ENCODE data around the gene SLC25A48. TPM values are rescaled to one million over a fixed set of nuclear protein-coding genes. Genes with fewer than 3 reads are reported as not detected.

SLC25A48 gene
- total RNA-seq, 2 experiments from 2014 or later, result not detected

DNA sequence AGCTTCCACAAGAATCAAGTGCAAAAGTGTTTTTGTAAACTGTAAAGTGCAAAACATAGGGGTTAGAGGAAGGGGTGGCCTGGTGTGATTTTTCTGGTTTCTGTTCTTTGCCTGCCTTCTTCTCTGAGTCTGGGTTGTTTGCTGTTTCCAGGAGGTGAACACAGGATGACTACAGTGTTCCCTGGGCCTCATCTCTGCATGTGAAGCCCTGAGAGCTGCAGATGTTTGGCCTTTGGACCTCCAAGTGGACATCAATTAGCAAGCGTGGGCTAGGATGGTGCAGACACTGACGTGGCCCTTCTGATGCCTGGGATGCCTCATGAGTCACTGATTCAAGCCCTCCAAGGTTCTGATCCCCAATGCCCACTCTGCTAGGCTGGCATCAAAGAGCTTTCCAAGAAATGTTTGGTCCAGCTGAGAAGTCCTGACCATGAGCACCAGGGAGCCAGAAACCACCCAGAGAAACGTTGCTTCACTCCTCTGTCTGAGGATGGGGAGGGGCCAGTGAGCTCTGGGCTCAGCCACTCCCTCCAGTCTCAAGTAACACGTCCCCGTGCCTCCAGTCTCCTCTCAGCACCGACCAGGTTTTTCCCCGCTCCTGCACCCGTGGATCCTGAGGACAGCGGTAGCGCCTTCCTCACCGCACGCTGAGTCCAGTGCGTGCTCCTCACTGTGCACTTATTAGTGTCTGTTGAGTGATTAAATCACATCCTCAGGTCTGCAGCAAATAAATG, 53.6 kb downstream of the SLC25A48 start:
- no peak overlapping the region for H3K4me2 ChIP-seq (ENCODE audit: low read length)
- ChIA-PET CTCF (ENCODE audit: unreplicated experiment) (no interaction called here), POLR2A (no interaction called here)

DNA sequence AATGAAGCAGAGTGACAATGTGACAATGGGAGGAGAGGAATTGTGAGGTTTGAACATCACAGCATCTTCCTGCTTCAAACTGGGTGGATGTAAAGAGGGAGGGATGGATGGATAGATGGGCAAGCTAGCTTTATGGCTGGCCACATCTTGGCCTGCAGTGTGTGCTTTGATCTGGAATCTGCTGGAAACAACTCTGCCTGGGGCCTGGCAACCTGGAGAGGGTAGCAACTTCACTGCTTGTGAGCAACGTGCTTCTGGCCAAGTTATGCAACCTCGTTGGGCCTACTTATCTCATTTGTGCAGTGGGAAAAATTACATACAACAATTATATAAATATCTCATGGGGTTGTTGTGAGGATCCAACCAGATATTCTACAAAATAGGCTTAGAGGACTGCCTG, 55.8 kb downstream of the SLC25A48 start:
- CTCF ChIA-PET (ENCODE audit: unreplicated experiment), result no interaction called here
- POLR2A ChIA-PET, result interaction anchor here (1.4 kb wide), 1 partner anchor 18 kb away, joined by 4 read pairs; no protein-coding TSS in a partner anchor
- TF ChIP-seq CTCF (conservative IDR thresholded peaks at IDR 0.05; ENCODE audit: low read length) (no peak), EZH2phosphoT487 (IDR thresholded peaks at IDR 0.05; ENCODE audit: borderline replicate concordance, low read depth, low read length) (no peak)

More for the DNA sequence above, 53.6 kb downstream of the SLC25A48 start:
- Histone ChIP-seq H3K4me1 (ENCODE audit: insufficient read depth, low read length, poor library complexity, severe bottlenecking) (no peaks in the 10 kb centered on the region), H3K9me3 (ENCODE audit: low read length) (no peaks in the 10 kb centered on the region), H3K36me3 (ENCODE audit: insufficient read depth, low read length) (no peaks in the 10 kb centered on the region), H3K27ac (ENCODE audit: low read depth, low read length, poor library complexity, severe bottlenecking) (no peak overlapping the region), H3K79me2 (ENCODE audit: insufficient read depth, low read depth, low read length) (no peaks in the 10 kb centered on the region), H2AFZ (ENCODE audit: low read length) (peak overlapping the region; percentile 27; the same call in 1 of the 2 replicates), H3K9me2 (ENCODE audit: insufficient read depth, low read length) (no peaks in the 10 kb centered on the region), H3K4me3 (ENCODE audit: low read depth, low read length, poor library complexity, severe bottlenecking) (no peak overlapping the region), H4K20me1 (ENCODE audit: insufficient read depth, low read length) (no peaks in the 10 kb centered on the region)
- DNase-seq (ENCODE audit: low spot score), result no peak
- intact Hi-C loops (cut with micrococcal nuclease; ENCODE audit: unreplicated experiment), result loop anchor here (1.0 to 10.0 kb wide), 7 partner anchors 57 to 887 kb away; no protein-coding TSS in a partner anchor
- no peak for TF ChIP-seq EZH2phosphoT487 (IDR thresholded peaks at IDR 0.05; ENCODE audit: borderline replicate concordance, low read depth, low read length)
- TF ChIP-seq CTCF (conservative IDR thresholded peaks at IDR 0.05; ENCODE audit: low read length), result no peak
- no TSS peak for BruUV-seq (replicated peaks)

GRCh38 chr5:135890867-135891266, 56.4 kb downstream of the SLC25A48 start:
- Histone ChIP-seq H4K20me1 (ENCODE audit: insufficient read depth, low read length) (no peaks in the 10 kb centered on the region), H3K27ac (ENCODE audit: low read depth, low read length, poor library complexity, severe bottlenecking) (no peak overlapping the region), H3K79me2 (ENCODE audit: insufficient read depth, low read depth, low read length) (no peaks in the 10 kb centered on the region), H3K9me3 (ENCODE audit: low read length) (no peaks in the 10 kb centered on the region), H3K4me1 (ENCODE audit: insufficient read depth, low read length, poor library complexity, severe bottlenecking) (no peaks in the 10 kb centered on the region), H3K36me3 (ENCODE audit: insufficient read depth, low read length) (no peaks in the 10 kb centered on the region), H3K4me2 (ENCODE audit: low read length) (no peak overlapping the region), H3K4me3 (ENCODE audit: low read depth, low read length, poor library complexity, severe bottlenecking) (no peak overlapping the region), H2AFZ (ENCODE audit: low read length) (no peak overlapping the region), H3K9me2 (ENCODE audit: insufficient read depth, low read length) (no peaks in the 10 kb centered on the region)
- CTCF ChIA-PET (ENCODE audit: unreplicated experiment), result interaction anchor here (0.6 kb wide), 2 partner anchors 17 to 324 kb away, joined by 3 to 5 read pairs; no protein-coding TSS in a partner anchor
- TF ChIP-seq EZH2phosphoT487 (IDR thresholded peaks at IDR 0.05; ENCODE audit: borderline replicate concordance, low read depth, low read length) (no peak), CTCF (conservative IDR thresholded peaks at IDR 0.05; ENCODE audit: low read length) (no peak)
- POLR2A ChIA-PET, result interaction anchor here (0.6 to 1.4 kb wide), 3 partner anchors 17 to 60 kb away, joined by 4 read pairs; no protein-coding TSS in a partner anchor
- intact Hi-C loops (cut with micrococcal nuclease; ENCODE audit: unreplicated experiment), result no loop called here
- BruUV-seq (replicated peaks), result no TSS peak
- no peak for DNase-seq (ENCODE audit: low spot score)

More for the DNA sequence above, 55.8 kb downstream of the SLC25A48 start:
- H3K4me1 ChIP-seq (ENCODE audit: insufficient read depth, low read length, poor library complexity, severe bottlenecking), result no peaks in the 10 kb centered on the region
- intact Hi-C loops (cut with micrococcal nuclease; ENCODE audit: unreplicated experiment), result no loop called here
- no peaks in the 10 kb centered on the region for H3K79me2 ChIP-seq (ENCODE audit: insufficient read depth, low read depth, low read length)
- BruUV-seq (replicated peaks), result no TSS peak
- no peak for DNase-seq (ENCODE audit: low spot score)
- H2AFZ ChIP-seq (ENCODE audit: low read length), result no peak overlapping the region
- H3K9me3 ChIP-seq (ENCODE audit: low read length), result no peaks in the 10 kb centered on the region
- no peaks in the 10 kb centered on the region for H3K36me3 ChIP-seq (ENCODE audit: insufficient read depth, low read length)
- no peak overlapping the region for H3K27ac ChIP-seq (ENCODE audit: low read depth, low read length, poor library complexity, severe bottlenecking)
- H3K4me3 ChIP-seq (ENCODE audit: low read depth, low read length, poor library complexity, severe bottlenecking), result no peak overlapping the region
- no peaks in the 10 kb centered on the region for H4K20me1 ChIP-seq (ENCODE audit: insufficient read depth, low read length)
- H3K9me2 ChIP-seq (ENCODE audit: insufficient read depth, low read length), result no peaks in the 10 kb centered on the region
- H3K4me2 ChIP-seq (ENCODE audit: low read length), result no peak overlapping the region

All from OCI-LY7 (cell line).